ENCODE measurements around the gene SV2C. TPM values are rescaled to one million over a fixed set of nuclear protein-coding genes. Genes with fewer than 3 reads are reported as not detected.
A peak's percentile ranks its signal among the peaks of the same experiment; 100 is the strongest.

Gene SV2C
- total RNA-seq, 4 donors from 2014 or later = 0.87 to 1.7 (median 1.4) TPM

GRCh38 chr5:76169146-76169905 is 86.1 kb downstream of the SV2C start:
- DNase-seq (ENCODE audit: low spot score in 2 of 2) = no peak
- Histone ChIP-seq H3K4me1 (no peaks in the 10 kb centered on the region), H3K27me3 (no peaks in the 10 kb centered on the region), H3K9me3 (no peaks in the 10 kb centered on the region), H3K4me3 (no peak overlapping the region), H3K27ac (no peak overlapping the region), H3K36me3 (no peaks in the 10 kb centered on the region)
- 56 to 72% methylated on average over 6 of the region's 6 CpGs for WGBS, 2 donors
- TF ChIP-seq EP300 (IDR thresholded peaks at IDR 0.05) (no peak), POLR2A (IDR thresholded peaks at IDR 0.05) (no peak)
- TF ChIP-seq, protein P1, sequence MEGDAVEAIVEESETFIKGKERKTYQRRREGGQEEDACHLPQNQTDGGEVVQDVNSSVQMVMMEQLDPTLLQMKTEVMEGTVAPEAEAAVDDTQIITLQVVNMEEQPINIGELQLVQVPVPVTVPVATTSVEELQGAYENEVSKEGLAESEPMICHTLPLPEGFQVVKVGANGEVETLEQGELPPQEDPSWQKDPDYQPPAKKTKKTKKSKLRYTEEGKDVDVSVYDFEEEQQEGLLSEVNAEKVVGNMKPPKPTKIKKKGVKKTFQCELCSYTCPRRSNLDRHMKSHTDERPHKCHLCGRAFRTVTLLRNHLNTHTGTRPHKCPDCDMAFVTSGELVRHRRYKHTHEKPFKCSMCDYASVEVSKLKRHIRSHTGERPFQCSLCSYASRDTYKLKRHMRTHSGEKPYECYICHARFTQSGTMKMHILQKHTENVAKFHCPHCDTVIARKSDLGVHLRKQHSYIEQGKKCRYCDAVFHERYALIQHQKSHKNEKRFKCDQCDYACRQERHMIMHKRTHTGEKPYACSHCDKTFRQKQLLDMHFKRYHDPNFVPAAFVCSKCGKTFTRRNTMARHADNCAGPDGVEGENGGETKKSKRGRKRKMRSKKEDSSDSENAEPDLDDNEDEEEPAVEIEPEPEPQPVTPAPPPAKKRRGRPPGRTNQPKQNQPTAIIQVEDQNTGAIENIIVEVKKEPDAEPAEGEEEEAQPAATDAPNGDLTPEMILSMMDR (IDR thresholded peaks at IDR 0.05) = no peak

- Histone ChIP-seq H3K36me3 (no peaks in the 10 kb centered on the region), H3K4me3 (no peak overlapping the region), H3K27ac (no peak overlapping the region), H3K9me3 (no peaks in the 10 kb centered on the region), H3K27me3 (no peaks in the 10 kb centered on the region), H3K4me1 (no peaks in the 10 kb centered on the region)
- 93 to 98% methylated on average over 23 of the region's 23 CpGs for WGBS, 2 donors
- no peak for DNase-seq (ENCODE audit: low spot score in 2 of 2)
- TF ChIP-seq, protein P1 (IDR thresholded peaks at IDR 0.05) = no peak
- no peak for TF ChIP-seq EP300 (IDR thresholded peaks at IDR 0.05)
- TF ChIP-seq POLR2A (IDR thresholded peaks at IDR 0.05) = no peak
These were observed 90.9 kb downstream of the SV2C start for GRCh38 chr5:76174101-76174500.

DNA sequence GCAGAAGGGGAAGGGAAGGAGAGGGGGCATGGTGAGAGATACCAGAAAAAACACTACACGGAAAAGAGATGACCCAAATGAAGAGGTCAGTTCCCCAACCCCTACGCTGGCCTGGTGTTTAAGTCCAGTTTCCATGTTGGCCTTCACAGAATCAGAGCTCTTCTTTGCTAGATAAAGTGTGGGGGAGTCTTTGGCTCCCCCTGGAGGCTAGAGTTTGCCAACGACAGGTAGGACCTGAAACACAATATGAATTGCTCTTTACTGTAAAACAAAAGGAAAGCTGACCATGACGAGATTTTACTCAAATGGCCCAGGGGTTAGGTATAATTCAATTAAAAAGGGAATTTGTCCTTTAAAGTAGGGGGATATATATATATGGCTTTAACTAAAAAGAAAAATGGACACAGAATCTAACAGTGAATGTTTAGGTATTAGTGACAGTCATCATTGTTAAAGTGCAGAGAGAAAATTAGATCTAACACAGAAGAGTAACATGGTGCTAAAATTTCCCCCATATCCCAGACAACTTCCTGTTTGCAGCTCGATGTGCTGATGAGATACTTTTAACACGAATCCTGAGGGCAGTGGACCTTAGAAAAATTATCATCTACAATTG is 92.0 kb downstream of the SV2C start:
- WGBS, 2 donors = 29 to 30% methylated on average over 6 of the region's 6 CpGs
- TF ChIP-seq EP300 (IDR thresholded peaks at IDR 0.05) = no peak
- TF ChIP-seq, protein P1 (IDR thresholded peaks at IDR 0.05) = peak in 4 of 5 experiments; percentile 11 to 50 (median 40)
- Histone ChIP-seq H3K4me1 (no peaks in the 10 kb centered on the region), H3K27ac (no peak overlapping the region), H3K4me3 (no peak overlapping the region), H3K27me3 (no peaks in the 10 kb centered on the region), H3K36me3 (no peaks in the 10 kb centered on the region), H3K9me3 (no peaks in the 10 kb centered on the region)
- DNase-seq (ENCODE audit: low spot score in 2 of 2) = peak; percentile 15 to 18

DNA sequence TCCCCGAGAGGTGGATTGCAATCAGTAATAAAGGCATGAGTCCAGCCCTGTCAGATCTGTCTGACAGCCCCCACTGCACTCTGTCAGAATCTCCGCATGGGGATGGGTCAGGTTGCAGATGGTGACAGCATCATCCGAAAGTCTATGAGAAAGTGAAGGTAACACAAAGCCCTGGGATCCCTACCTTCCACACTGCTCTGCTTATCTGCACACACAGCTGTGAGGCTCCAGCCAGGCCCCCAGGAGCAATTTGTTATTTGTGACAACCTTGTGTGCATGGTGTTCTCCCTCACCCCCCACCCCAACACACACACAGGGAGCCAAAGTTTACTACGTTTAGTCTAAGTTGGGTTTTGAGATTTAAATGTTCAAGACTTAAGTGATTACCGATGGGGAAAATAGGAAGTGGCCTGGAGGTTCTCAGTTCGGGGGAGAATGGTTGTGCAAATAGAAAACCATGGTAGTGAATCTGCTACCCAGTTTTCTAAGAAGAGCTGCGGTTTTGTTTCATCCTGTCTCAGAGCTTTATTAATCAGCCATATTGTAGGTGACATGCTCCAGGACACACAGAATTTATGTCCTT is 92.7 kb downstream of the SV2C start:
- no peaks in the 10 kb centered on the region for H3K36me3 ChIP-seq
- no peak overlapping the region for H3K27ac ChIP-seq
- no peaks in the 10 kb centered on the region for H3K4me1 ChIP-seq
- DNase-seq (ENCODE audit: low spot score in 2 of 2) = no peak
- no peak overlapping the region for H3K4me3 ChIP-seq
- TF ChIP-seq, protein P1 (IDR thresholded peaks at IDR 0.05) = no peak
- TF ChIP-seq POLR2A (IDR thresholded peaks at IDR 0.05) = no peak
- WGBS, 2 donors = 68 to 70% methylated on average over 7 of the region's 7 CpGs
- H3K9me3 ChIP-seq = no peaks in the 10 kb centered on the region
- H3K27me3 ChIP-seq = no peaks in the 10 kb centered on the region

DNA sequence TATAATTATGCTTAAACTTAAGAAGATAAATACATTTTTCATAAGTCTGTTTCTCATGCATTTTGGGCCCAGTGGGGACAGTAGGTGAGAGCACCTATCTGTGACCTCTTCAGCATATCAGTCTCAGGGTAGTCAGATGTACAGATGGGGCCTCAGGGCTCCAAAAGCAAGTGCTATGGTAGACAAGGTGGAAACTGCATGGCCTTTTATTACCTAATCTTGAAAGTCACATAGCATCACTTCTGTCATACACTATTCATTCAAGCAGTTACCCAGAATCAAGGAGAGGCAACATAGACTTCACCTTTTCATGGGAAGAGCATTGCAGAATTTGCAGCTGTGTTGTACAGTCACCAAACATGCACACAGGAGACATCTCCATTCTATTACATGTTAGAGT is 94.8 kb downstream of the SV2C start:
- H3K27ac ChIP-seq = no peak overlapping the region
- H3K4me1 ChIP-seq = no peaks in the 10 kb centered on the region
- TF ChIP-seq EP300 (IDR thresholded peaks at IDR 0.05) (no peak), POLR2A (IDR thresholded peaks at IDR 0.05) (no peak)
- TF ChIP-seq, protein P1 (IDR thresholded peaks at IDR 0.05) = no peak

More for the DNA sequence above, 94.8 kb downstream of the SV2C start:
- Histone ChIP-seq H3K4me3 (no peak overlapping the region), H3K9me3 (no peaks in the 10 kb centered on the region), H3K36me3 (no peaks in the 10 kb centered on the region), H3K27me3 (no peaks in the 10 kb centered on the region)
- no peak for DNase-seq (ENCODE audit: low spot score in 2 of 2)

Data from tibial nerve (tissue), 4 donors.